ENCODE data around the gene ARGLU1.

Gene ARGLU1

GRCh38 chr13:106568299-106569003, 514 bp upstream of the ARGLU1 start:
- peak overlapping the region; percentile 98 for H3K27ac ChIP-seq (replicated peaks)
- H3K27me3 ChIP-seq (ENCODE audit: insufficient read depth, poor library complexity, severe bottlenecking): no peaks in the 10 kb centered on the region
- H3K4me3 ChIP-seq (replicated peaks; ENCODE audit: insufficient read depth, low read length): peak overlapping the region; percentile 74
- peak in 1 of 2 experiments; percentile 25 for DNase-seq (ENCODE audit: low read depth in 1 of 2, low spot score in 1 of 2)
- TF ChIP-seq SPI1 (IDR thresholded peaks at IDR 0.05; ENCODE audit: borderline replicate concordance, low read depth) (no peak), POLR2AphosphoS5 (IDR thresholded peaks at IDR 0.05; ENCODE audit: low read depth) (no peak), GABPA (IDR thresholded peaks at IDR 0.05; ENCODE audit: low read depth) (no peak), REST (IDR thresholded peaks at IDR 0.05; ENCODE audit: insufficient replicate concordance, low read depth) (no peak)

GRCh38 chr13:106566641-106567473, 1.1 kb downstream of the ARGLU1 start:
- peak in 1 of 2 experiments; percentile 79 for DNase-seq (ENCODE audit: low read depth in 1 of 2, low spot score in 1 of 2)
- Histone ChIP-seq H3K27ac (replicated peaks) (peak overlapping the region; percentile 98), H3K4me3 (replicated peaks; ENCODE audit: insufficient read depth, low read length) (peak overlapping the region; percentile 74), H3K27me3 (ENCODE audit: insufficient read depth, poor library complexity, severe bottlenecking) (no peaks in the 10 kb centered on the region)
- TF ChIP-seq SPI1 (IDR thresholded peaks at IDR 0.05; ENCODE audit: borderline replicate concordance, low read depth): no peak
- no peak for TF ChIP-seq POLR2AphosphoS5 (IDR thresholded peaks at IDR 0.05; ENCODE audit: low read depth)
- no peak for TF ChIP-seq REST (IDR thresholded peaks at IDR 0.05; ENCODE audit: insufficient replicate concordance, low read depth)
- no peak for TF ChIP-seq CTCF (IDR thresholded peaks at IDR 0.05; ENCODE audit: insufficient read depth, low read length)
- TF ChIP-seq GABPA (IDR thresholded peaks at IDR 0.05; ENCODE audit: low read depth): no peak

GRCh38 chr13:106565127-106565775, 2.7 kb downstream of the ARGLU1 start:
- peak in 1 of 2 experiments; percentile 46 for DNase-seq (ENCODE audit: low read depth in 1 of 2, low spot score in 1 of 2)
- TF ChIP-seq SPI1 (IDR thresholded peaks at IDR 0.05; ENCODE audit: borderline replicate concordance, low read depth) (peak; percentile 81), GABPA (IDR thresholded peaks at IDR 0.05; ENCODE audit: low read depth) (no peak)
- Histone ChIP-seq H3K27ac (replicated peaks) (no peak overlapping the region), H3K4me3 (replicated peaks; ENCODE audit: insufficient read depth, low read length) (peak overlapping the region; percentile 74), H3K27me3 (ENCODE audit: insufficient read depth, poor library complexity, severe bottlenecking) (no peaks in the 10 kb centered on the region)

GRCh38 chr13:106562301-106562700, 5.6 kb downstream of the ARGLU1 start:
- DNase-seq (ENCODE audit: low read depth in 1 of 2, low spot score in 1 of 2): no peak
- Histone ChIP-seq H3K4me3 (replicated peaks; ENCODE audit: insufficient read depth, low read length) (no peak overlapping the region), H3K27ac (replicated peaks) (no peak overlapping the region), H3K27me3 (ENCODE audit: insufficient read depth, poor library complexity, severe bottlenecking) (no peaks in the 10 kb centered on the region)
- no peak for TF ChIP-seq CTCF (IDR thresholded peaks at IDR 0.05; ENCODE audit: insufficient read depth, low read length)
- TF ChIP-seq REST (IDR thresholded peaks at IDR 0.05; ENCODE audit: insufficient replicate concordance, low read depth): no peak
- TF ChIP-seq GABPA (IDR thresholded peaks at IDR 0.05; ENCODE audit: low read depth): no peak
- TF ChIP-seq SPI1 (IDR thresholded peaks at IDR 0.05; ENCODE audit: borderline replicate concordance, low read depth): no peak
- no peak for TF ChIP-seq POLR2AphosphoS5 (IDR thresholded peaks at IDR 0.05; ENCODE audit: low read depth)

Measured in HL-60 (cell line).